Thyroid gland (tissue), 4 donors: ENCODE measurements around the gene CXCR2. TPM values are rescaled to one million over a fixed set of nuclear protein-coding genes. Genes with fewer than 3 reads are reported as not detected.
"Not testable (repeated sequence)": the region's sequence is repeated elsewhere in the genome, so short reads cannot be mapped to it uniquely, and the experiment has no call there.

ENCODE experiments used
- DNase-seq, 2 donors: peaks; one replicate each; pipeline ENCODE4 v3.0.0-alpha.2; 2019
- H3K27ac ChIP-seq, 3 donors: fragments of 200-600 bp; sonication (generic); 1 replicate in 2 of 3; 2 replicates in 1 of 3; pipeline ENCODE4 v1.5.1; 2016 to 2019; ENCODE audit warnings: mild to moderate bottlenecking in 1 of 3, moderate library complexity in 1 of 3
- H3K27me3 ChIP-seq: fragments of 200-600 bp; sonication (generic); one replicate; pipeline ENCODE4 v1.5.1; 2019
- H3K36me3 ChIP-seq, 2 donors: fragments of 200-600 bp; sonication (generic); one replicate each; pipeline ENCODE4 v1.5.1; 2016 to 2019
- H3K4me1 ChIP-seq, 2 donors: fragments of 200-600 bp; sonication (generic); one replicate each; pipeline ENCODE4 v1.5.1; 2017 to 2019
- H3K4me3 ChIP-seq, 3 donors: fragments of 200-600 bp; sonication (generic); replicated peaks in 1 of 3; 1 replicate in 2 of 3; 2 replicates in 1 of 3; pipeline ENCODE4 v1.5.1; 2016; ENCODE audit warnings: mild to moderate bottlenecking in 1 of 3
- H3K9me3 ChIP-seq: fragments of 200-600 bp; sonication (generic); one replicate; pipeline ENCODE4 v1.5.1; 2017
- CTCF ChIP-seq, 6 experiments: fragments of 200-600 bp in 3 of 6; fragments of 450-650 bp in 3 of 6; sonication (generic) in 3 of 6; IDR thresholded peaks; one replicate each; pipeline ENCODE4 v1.5.1; 2016 to 2019; ENCODE audit warnings: antibody characterized with exemption in 6 of 6, mild to moderate bottlenecking in 2 of 6, inconsistent platforms in 1 of 6, moderate library complexity in 1 of 6
- POLR2A ChIP-seq, 2 donors: fragments of 450-650 bp; IDR thresholded peaks; one replicate each; pipeline ENCODE4 v1.6.1; 2017; ENCODE audit warnings: antibody characterized with exemption in 2 of 2, mild to moderate bottlenecking in 2 of 2, moderate library complexity in 1 of 2
- WGBS, 2 donors: methylation state at CpG; one replicate each; pipeline ENCODE4 v1.1.5; 2017; 5-methylcytosine and 5-hydroxymethylcytosine counted together
- intact Hi-C: fragments of 100-400 bp; cut with DNase I; formaldehyde crosslinking; loops from one replicate; pipeline ENCODE4 v1.15.1; 2023
- total RNA-seq, 4 donors: library from RNA; depleted of rRNA; stranded (reverse); fragments of >200 nt; gene quantifications; one replicate each; pipeline ENCODE4 v1.2.3, GENCODE V29; 2016

Gene CXCR2
- total RNA-seq, 4 donors from 2014 or later = 0.59 TPM; not detected in 3

GRCh38 chr2:218168635-218169462 lies 43.0 kb downstream of the CXCR2 start:
- Histone ChIP-seq H3K36me3 (no peaks in the 10 kb centered on the region), H3K4me3 (no peak overlapping the region), H3K27ac (no peak overlapping the region), H3K27me3 (no peaks in the 10 kb centered on the region), H3K4me1 (no peaks in the 10 kb centered on the region), H3K9me3 (no peaks in the 10 kb centered on the region)
- TF ChIP-seq CTCF (IDR thresholded peaks at IDR 0.05) (peak in 5 of 6 experiments; percentile 38 to 76 (median 41)), POLR2A (IDR thresholded peaks at IDR 0.05) (no peak)
- 44 to 49% methylated on average over 9 of the region's 9 CpGs for whole genome bisulfite sequencing, 2 donors
- intact Hi-C loops = no loop called here
- peak; percentile 53 to 59 for DNase-seq

GRCh38 chr2:218169757-218170546 lies 44.1 kb downstream of the CXCR2 start:
- H3K9me3 ChIP-seq = no peaks in the 10 kb centered on the region
- intact Hi-C loops = no loop called here
- H3K36me3 ChIP-seq = no peaks in the 10 kb centered on the region
- no peak overlapping the region for H3K27ac ChIP-seq
- 76 to 83% methylated on average over 5 of the region's 5 CpGs for WGBS, 2 donors
- H3K4me3 ChIP-seq = no peak overlapping the region
- no peak for DNase-seq
- H3K27me3 ChIP-seq = no peaks in the 10 kb centered on the region
- TF ChIP-seq POLR2A (IDR thresholded peaks at IDR 0.05) (no peak), CTCF (IDR thresholded peaks at IDR 0.05) (no peak)
- H3K4me1 ChIP-seq = no peaks in the 10 kb centered on the region

GRCh38 chr2:218171744-218172143 lies 45.9 kb downstream of the CXCR2 start:
- H3K27me3 ChIP-seq, H3K4me1 ChIP-seq, DNase-seq, H3K36me3 ChIP-seq, H3K27ac ChIP-seq, H3K9me3 ChIP-seq, intact Hi-C loops, H3K4me3 ChIP-seq: not testable (repeated sequence)
- WGBS, 2 donors = 90 to 92% methylated on average over 3 of the region's 3 CpGs

GRCh38 chr2:218172845-218173244 lies 47.0 kb downstream of the CXCR2 start:
- 85 to 96% methylated on average over 2 of the region's 2 CpGs for WGBS, 2 donors
- DNase-seq = no peak
- intact Hi-C loops = no loop called here

GRCh38 chr2:218179782-218180181 lies 54.0 kb downstream of the CXCR2 start:
- Histone ChIP-seq H3K27ac (no peak overlapping the region), H3K27me3 (no peaks in the 10 kb centered on the region), H3K36me3 (no peaks in the 10 kb centered on the region), H3K9me3 (no peaks in the 10 kb centered on the region), H3K4me3 (no peak overlapping the region), H3K4me1 (no peaks in the 10 kb centered on the region)
- TF ChIP-seq CTCF (IDR thresholded peaks at IDR 0.05) (no peak), POLR2A (IDR thresholded peaks at IDR 0.05) (no peak)
- intact Hi-C loops = loop anchor here (10.0 kb wide), 2 partner anchors 75 to 285 kb away; no protein-coding TSS in a partner anchor
- WGBS, 2 donors = 88 to 95% methylated on average over 4 of the region's 4 CpGs
- DNase-seq = no peak

More at GRCh38 chr2:218172845-218173244, 47.0 kb downstream of the CXCR2 start:
- Histone ChIP-seq H3K9me3 (no peaks in the 10 kb centered on the region), H3K4me1 (no peaks in the 10 kb centered on the region), H3K27ac (no peak overlapping the region), H3K27me3 (no peaks in the 10 kb centered on the region), H3K36me3 (no peaks in the 10 kb centered on the region), H3K4me3 (no peak overlapping the region)
- TF ChIP-seq CTCF (IDR thresholded peaks at IDR 0.05) (no peak), POLR2A (IDR thresholded peaks at IDR 0.05) (no peak)
